HepG2 (cell line): Measurements from ENCODE around the gene TAF7. TPM values are rescaled to one million over a fixed set of nuclear protein-coding genes. Genes with fewer than 3 reads are reported as not detected.

ENCODE experiments used
- ATAC-seq: fragments of 200-7000 bp; cut with Tn5 transposase; 3 replicates; pipeline ENCODE4 v1.9.1; 2020; ENCODE audit warnings: mild to moderate bottlenecking, moderate library complexity
- BruUV-seq: library from RNA; stranded (reverse); fragments of 400-500 nt; replicated peaks from 2 replicates; lab custom pipeline; 2021; lab: Mats Ljungman, UMichigan
- CTCF ChIA-PET: fragments of 300-600 bp; formaldehyde crosslinking; extraction: SDS; loops from one replicate; lab custom pipeline; 2021; ENCODE audit warnings: low total read pairs, inconsistent platforms, low intra/inter-chr PET ratio; lab: Yijun Ruan, JAX
- POLR2A ChIA-PET: fragments of 350-600 bp; sonication (Branson Sonifier 250); formaldehyde crosslinking; loops from one replicate; lab custom pipeline; 2020; ENCODE audit warnings: antibody characterized with exemption, inconsistent platforms; lab: Yijun Ruan, JAX
- DNase-seq: peaks from one replicate; pipeline ENCODE4 v3.0.0-alpha.2; 2015; ENCODE audit warnings: low spot score
- FAIRE-seq: peaks from 3 replicates; lab custom pipeline; 2011; peaks lifted over from hg19 to GRCh38; lab: Jason Lieb, UNC
- H2AFZ ChIP-seq: one replicate; pipeline ENCODE4 v1.6.1; 2011; ENCODE audit warnings: low read length, inconsistent platforms
- H3K27ac ChIP-seq: fragments of 300-600 bp; 3 replicates; pipeline ENCODE4 v1.8.0; 2011; ENCODE audit warnings: mixed run types, mild to moderate bottlenecking, mixed read lengths, low read length, inconsistent platforms; ENCODE audit not compliant: insufficient read depth; ENCODE audit errors: extremely low read length
- H3K27me3 ChIP-seq, 2 experiments: fragments of 200-600 bp in 1 of 2; 2 replicates in 1 of 2; 3 replicates in 1 of 2; pipeline versions ENCODE4 v1.6.0 to v1.8.0; 2011; ENCODE audit warnings: low read length in 2 of 2, mild to moderate bottlenecking in 2 of 2, moderate library complexity in 2 of 2, inconsistent platforms in 1 of 2; ENCODE audit not compliant: insufficient read depth in 2 of 2, control insufficient read depth in 1 of 2
- H3K36me3 ChIP-seq, 2 experiments: fragments of 200-600 bp in 1 of 2; replicated peaks in 1 of 2; 2 replicates in 1 of 2; 3 replicates in 1 of 2; pipeline versions ENCODE4 v1.5.1 to v1.8.0; 2011; ENCODE audit warnings: low read length in 2 of 2, inconsistent platforms in 1 of 2; ENCODE audit not compliant: insufficient read depth in 2 of 2, control insufficient read depth in 1 of 2
- H3K4me1 ChIP-seq: 2 replicates; pipeline ENCODE4 v1.5.1; 2012; ENCODE audit warnings: low read length, inconsistent platforms; ENCODE audit not compliant: insufficient read depth
- H3K4me2 ChIP-seq: 2 replicates; pipeline ENCODE4 v1.6.0; 2011; ENCODE audit warnings: low read depth, low read length, inconsistent platforms
- H3K4me3 ChIP-seq, 3 experiments: fragments of 200-600 bp in 1 of 3; sonication (generic), shearing (Covaris generic) in 1 of 3; replicated peaks in 1 of 3; 2 replicates each; pipeline ENCODE4 v1.5.1; 2011 to 2016; ENCODE audit warnings: low read length in 3 of 3, inconsistent platforms in 2 of 3, low read depth in 2 of 3, mild to moderate bottlenecking in 2 of 3, control low read depth in 1 of 3, mixed read lengths in 1 of 3; ENCODE audit not compliant: insufficient read depth in 1 of 3
- H3K79me2 ChIP-seq: one replicate; pipeline ENCODE4 v1.6.1; 2011; ENCODE audit warnings: low read length, inconsistent platforms; ENCODE audit not compliant: insufficient read depth
- H3K9ac ChIP-seq: 2 replicates; pipeline ENCODE4 v1.6.0; 2011; ENCODE audit warnings: mild to moderate bottlenecking, low read depth, low read length, inconsistent platforms; ENCODE audit not compliant: insufficient read depth
- H3K9me3 ChIP-seq: 2 replicates; pipeline ENCODE4 v1.5.1; 2012; ENCODE audit warnings: mild to moderate bottlenecking, low read length
- H4K20me1 ChIP-seq: 2 replicates; pipeline ENCODE4 v1.6.0; 2011; ENCODE audit warnings: inconsistent platforms, mild to moderate bottlenecking, low read length, moderate library complexity; ENCODE audit not compliant: insufficient read depth
- AGO1 ChIP-seq: fragments of 200-400 bp; formaldehyde crosslinking; IDR thresholded peaks from 2 replicates; pipeline ENCODE4 v1.6.1; 2017; ENCODE audit warnings: mild to moderate bottlenecking, low read depth, low read length, moderate library complexity; ENCODE audit not compliant: poor library complexity, severe bottlenecking
- CENPT ChIP-seq: sonication (generic); formaldehyde crosslinking; IDR thresholded peaks from 2 replicates; pipeline ENCODE4 v1.8.0; 2022; ENCODE audit warnings: low read depth, mild to moderate bottlenecking, moderate library complexity, missing genetic modification reagents
- CHD2 ChIP-seq: IDR thresholded peaks from 2 replicates; pipeline ENCODE4 v1.6.1; 2011; ENCODE audit warnings: low read depth, low read length, improper control_type of control experiment
- KDM2A ChIP-seq: sonication (generic); formaldehyde crosslinking; IDR thresholded peaks from 2 replicates; pipeline ENCODE4 v1.4.0; 2020; ENCODE audit warnings: low read depth, missing genetic modification reagents, borderline replicate concordance
- KLF6 ChIP-seq: IDR thresholded peaks from 2 replicates; pipeline ENCODE4 v1.8.0; 2016; ENCODE audit warnings: missing biosample characterization, missing genetic modification reagents
- RBM39 ChIP-seq: fragments of 200-400 bp; formaldehyde crosslinking; IDR thresholded peaks from one replicate; pipeline ENCODE4 v1.6.1; 2018; ENCODE audit warnings: antibody characterized with exemption, mild to moderate bottlenecking, low read depth, low read length; ENCODE audit not compliant: poor library complexity, severe bottlenecking
- SP4 ChIP-seq: sonication (generic); formaldehyde crosslinking; IDR thresholded peaks from 2 replicates; pipeline ENCODE4 v1.8.1; 2023; ENCODE audit warnings: mild to moderate bottlenecking, missing genetic modification reagents
- TOPORS ChIP-seq: sonication (generic); formaldehyde crosslinking; IDR thresholded peaks from 2 replicates; pipeline ENCODE4 v1.8.0; 2023; ENCODE audit warnings: mild to moderate bottlenecking, missing genetic modification reagents
- XRCC5 ChIP-seq: fragments of 200-400 bp; formaldehyde crosslinking; optimal IDR thresholded peaks from 2 replicates; pipeline ENCODE3; 2017; ENCODE audit warnings: mild to moderate bottlenecking, low read length
- ZKSCAN8 ChIP-seq: IDR thresholded peaks from 2 replicates; pipeline ENCODE4 v1.6.1; 2016; ENCODE audit warnings: borderline replicate concordance, missing genetic modification reagents, missing compliant biosample characterization
- ZNF367 ChIP-seq: sonication (generic); formaldehyde crosslinking; IDR thresholded peaks from 2 replicates; pipeline ENCODE4 v1.4.0; 2020; ENCODE audit warnings: missing genetic modification reagents, borderline replicate concordance
- ZNF513 ChIP-seq: sonication (generic); formaldehyde crosslinking; conservative IDR thresholded peaks from 2 replicates; pipeline ENCODE4 v1.5.0; 2020; ENCODE audit warnings: missing genetic modification reagents
- ZNF577 ChIP-seq: sonication (generic); formaldehyde crosslinking; IDR thresholded peaks from 2 replicates; pipeline ENCODE4 v1.4.0; 2020; ENCODE audit warnings: mild to moderate bottlenecking, low read depth, missing genetic modification reagents, borderline replicate concordance
- ZNF724P ChIP-seq: sonication (generic); formaldehyde crosslinking; IDR thresholded peaks from 2 replicates; pipeline ENCODE4 v1.8.0; 2022; ENCODE audit warnings: missing genetic modification reagents, borderline replicate concordance
- ZNF883 ChIP-seq: sonication (generic); formaldehyde crosslinking; IDR thresholded peaks from 2 replicates; pipeline ENCODE4 v1.5.1; 2020; ENCODE audit warnings: mild to moderate bottlenecking, missing genetic modification reagents; ENCODE audit errors: not compliant biosample characterization
- ZSCAN20 ChIP-seq: sonication (generic); formaldehyde crosslinking; IDR thresholded peaks from 2 replicates; pipeline ENCODE4 v1.4.0; 2020; ENCODE audit warnings: missing genetic modification reagents, mild to moderate bottlenecking, borderline replicate concordance
- WGBS: methylation state at CpG from one replicate; pipeline ENCODE4 v1.1.6; 2017; ENCODE audit warnings: low lambda C conversion rate; 5-methylcytosine and 5-hydroxymethylcytosine counted together
- in situ Hi-C: cut with HindIII; loops from 2 replicates; pipeline ENCODE4 v1.10.0; 2017; ENCODE audit warnings: low pct_unique_long_range_greater_than_20kb; ENCODE audit not compliant: extremely low pct_ligation_motif_present
- intact Hi-C: fragments of 100-400 bp; cut with micrococcal nuclease; formaldehyde crosslinking; loops from one replicate; pipeline ENCODE4 v1.10.0; 2022; ENCODE audit not compliant: unreplicated experiment
- polyA plus RNA-seq, 8 experiments: library from polyadenylated mRNA; depleted of rRNA in 3 of 8; stranded (reverse) in 7 of 8; unstranded in 1 of 8; fragments of >200 nt; fragmentation: Illumina TruSeq in 4 of 8; extraction: Trizol in 4 of 8; gene quantifications; 2 replicates each; pipeline versions ENCODE4 v1.2.1 to v1.2.3, GENCODE V29; 2011 to 2016; ENCODE audit warnings: low read depth in 4 of 8, missing spikeins in 1 of 8, mixed read lengths in 1 of 8; ENCODE audit not compliant: insufficient read depth in 1 of 8
- total RNA-seq, 5 experiments: library from RNA; depleted of rRNA; stranded (reverse); fragments of >200 nt; fragmentation: Illumina TruSeq; extraction: Trizol; gene quantifications; 2 replicates each; pipeline ENCODE4 v1.2.3, GENCODE V29; 2016; ENCODE audit warnings: low read depth in 1 of 5

Gene TAF7
- total and polyA plus RNA-seq, 2 of the 13 experiments (the other 11 are each of a cell fraction or from before 2014, with no cell fraction given), result 41.6 to 61.5 TPM

DNA sequence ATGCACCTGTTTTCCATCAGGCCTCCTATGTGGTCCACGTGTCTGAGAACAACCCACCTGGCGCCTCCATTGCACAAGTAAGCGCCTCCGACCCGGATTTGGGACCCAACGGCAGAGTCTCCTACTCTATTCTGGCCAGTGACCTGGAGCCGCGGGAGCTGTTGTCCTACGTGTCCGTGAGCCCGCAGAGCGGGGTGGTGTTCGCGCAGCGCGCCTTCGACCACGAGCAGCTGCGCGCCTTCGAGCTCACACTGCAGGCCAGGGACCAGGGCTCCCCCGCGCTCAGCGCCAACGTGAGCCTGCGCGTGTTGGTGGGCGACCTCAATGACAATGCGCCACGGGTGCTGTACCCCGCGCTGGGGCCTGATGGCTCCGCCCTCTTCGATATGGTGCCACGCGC is 31.0 kb upstream of the TAF7 start:
- Histone ChIP-seq H3K4me3 (no peak overlapping the region), H4K20me1 (no peaks in the 10 kb centered on the region), H3K4me2 (no peak overlapping the region), H3K79me2 (no peaks in the 10 kb centered on the region), H2AFZ (no peak overlapping the region), H3K4me1 (no peaks in the 10 kb centered on the region; the same call in 1 of the 2 replicates), H3K9ac (no peak overlapping the region), H3K27me3 (no peaks in the 10 kb centered on the region; a peak in 1 of 5 replicates), H3K36me3 (no peaks in the 10 kb centered on the region), H3K27ac (no peak overlapping the region), H3K9me3 (peaks cover 15% of the 10 kb centered on the region)
- FAIRE-seq (no peak), ATAC-seq (no peak), DNase-seq (no peak)
- intact Hi-C loops, result loop anchor here (10.0 kb wide), 1 partner anchor 173 kb away; no protein-coding TSS in a partner anchor
- CTCF ChIA-PET, result no interaction called here
- TF ChIP-seq CHD2 (no peak), RBM39 (no peak), KLF6 (CRISPR knock-in tag) (no peak), SP4 (CRISPR knock-in tag) (no peak), ZKSCAN8 (no peak), KDM2A (CRISPR knock-in tag) (no peak), ZNF513 (CRISPR knock-in tag) (no peak), ZNF577 (CRISPR knock-in tag) (no peak), CENPT (CRISPR knock-in tag) (no peak), XRCC5 (no peak), AGO1 (no peak), ZNF724P (CRISPR knock-in tag) (no peak), ZNF367 (no peak), TOPORS (CRISPR knock-in tag) (no peak), ZNF883 (no peak), ZSCAN20 (no peak)
- in situ Hi-C loops, result loop anchor here (10.0 kb wide), 1 partner anchor 173 kb away; no protein-coding TSS in a partner anchor
- POLR2A ChIA-PET, result no interaction called here
- BruUV-seq, result no TSS peak
- WGBS, result 86% methylated on average over 10 of the region's 36 CpGs
